ENCODE measurements around the gene PTPRG. TPM values are rescaled to one million over a fixed set of nuclear protein-coding genes. Genes with fewer than 3 reads are reported as not detected.

Gene PTPRG
- total RNA-seq, 1 donor from 2014 or later = 0.22 TPM

DNA sequence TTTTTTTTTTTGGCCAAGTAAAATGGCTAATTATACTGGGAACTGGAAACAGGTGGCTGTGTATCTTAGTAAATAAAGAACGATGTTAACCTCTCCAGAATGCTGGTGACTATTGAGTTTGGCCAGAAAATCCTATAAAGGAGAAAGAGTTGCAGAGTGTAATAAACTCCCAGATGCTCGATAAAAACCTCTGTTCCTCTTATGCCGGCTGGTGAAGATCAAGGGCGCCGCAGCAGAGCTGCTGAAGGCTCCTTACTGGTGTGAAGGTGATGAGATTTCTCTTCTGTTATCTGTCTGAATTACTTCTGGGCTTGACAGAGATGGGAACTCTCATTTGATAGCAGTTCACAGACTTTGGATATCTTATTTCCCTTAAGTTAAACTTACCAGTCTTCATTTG lies 104.6 kb downstream of the PTPRG start:
- no peak for ATAC-seq (ENCODE audit: low read depth)
- H3K36me3 Mint-ChIP-seq (ENCODE audit: low read depth) = no peaks in the 10 kb centered on the region
- peaks cover 2% of the 10 kb centered on the region for H3K4me1 Mint-ChIP-seq
- H3K27ac Mint-ChIP-seq = no peak overlapping the region
- intact Hi-C loops (cut with micrococcal nuclease) = no loop called here
- POLR2A ChIA-PET = no interaction called here
- no peak for TF ChIP-seq CTCF (IDR thresholded peaks at IDR 0.05)
- no peak for DNase-seq
- H3K4me3 Mint-ChIP-seq = no peak overlapping the region
- no peaks in the 10 kb centered on the region for H3K9me3 Mint-ChIP-seq
- CTCF ChIA-PET = no interaction called here
- H3K27me3 Mint-ChIP-seq = no peaks in the 10 kb centered on the region

DNA sequence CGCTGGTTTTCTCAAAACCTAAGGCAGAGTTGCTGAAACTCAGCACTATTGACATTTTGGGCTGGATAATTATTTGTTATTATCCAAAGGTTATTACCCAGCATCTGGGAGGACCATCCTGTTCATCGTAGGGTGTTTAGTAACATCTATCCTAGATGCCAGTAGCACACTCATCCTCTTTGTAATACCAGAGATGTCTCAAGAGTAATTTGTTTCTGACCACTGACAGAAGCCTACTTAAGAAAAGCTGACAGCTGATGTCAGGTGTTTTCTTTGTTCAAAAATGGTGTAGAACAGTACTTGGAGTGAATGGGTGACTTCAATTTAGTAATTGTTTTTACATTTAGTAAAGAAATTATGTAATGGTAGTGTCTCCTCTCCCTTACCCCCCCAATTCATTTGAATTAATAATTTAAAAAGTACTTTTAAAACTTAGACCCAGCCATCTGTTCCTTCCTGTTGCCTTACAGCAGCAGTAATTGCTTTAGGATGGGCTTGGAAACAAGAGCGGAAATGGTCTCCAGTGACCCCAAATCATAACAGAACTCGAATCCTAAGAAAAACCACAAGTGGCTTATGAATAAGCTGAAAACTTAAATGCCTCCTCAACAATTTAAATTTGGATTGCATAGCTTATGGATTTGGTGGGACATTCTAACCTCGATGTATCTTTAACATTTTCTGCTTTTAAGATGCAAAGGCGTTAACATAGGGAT lies 105.4 kb downstream of the PTPRG start:
- intact Hi-C loops (cut with micrococcal nuclease) = no loop called here
- POLR2A ChIA-PET = no interaction called here
- no peak for ATAC-seq (ENCODE audit: low read depth)
- TF ChIP-seq CTCF (IDR thresholded peaks at IDR 0.05) = no peak
- Mint-ChIP-seq H3K4me3 (no peak overlapping the region), H3K27ac (no peak overlapping the region), H3K9me3 (no peaks in the 10 kb centered on the region), H3K36me3 (ENCODE audit: low read depth) (no peaks in the 10 kb centered on the region), H3K4me1 (peaks cover 2% of the 10 kb centered on the region), H3K27me3 (no peaks in the 10 kb centered on the region)
- no peak for DNase-seq
- CTCF ChIA-PET = no interaction called here

GRCh38 chr3:61667383-61667782 lies 106.0 kb downstream of the PTPRG start:
- no peak for DNase-seq
- CTCF ChIA-PET = no interaction called here
- POLR2A ChIA-PET = no interaction called here
- no peak for ATAC-seq (ENCODE audit: low read depth)
- no peaks in the 10 kb centered on the region for H3K36me3 Mint-ChIP-seq (ENCODE audit: low read depth)
- intact Hi-C loops (cut with micrococcal nuclease) = no loop called here
- peaks cover 2% of the 10 kb centered on the region for H3K4me1 Mint-ChIP-seq
- no peaks in the 10 kb centered on the region for H3K9me3 Mint-ChIP-seq
- no peak overlapping the region for H3K27ac Mint-ChIP-seq
- no peak for TF ChIP-seq CTCF (IDR thresholded peaks at IDR 0.05)
- H3K4me3 Mint-ChIP-seq = no peak overlapping the region
- H3K27me3 Mint-ChIP-seq = no peaks in the 10 kb centered on the region

DNA sequence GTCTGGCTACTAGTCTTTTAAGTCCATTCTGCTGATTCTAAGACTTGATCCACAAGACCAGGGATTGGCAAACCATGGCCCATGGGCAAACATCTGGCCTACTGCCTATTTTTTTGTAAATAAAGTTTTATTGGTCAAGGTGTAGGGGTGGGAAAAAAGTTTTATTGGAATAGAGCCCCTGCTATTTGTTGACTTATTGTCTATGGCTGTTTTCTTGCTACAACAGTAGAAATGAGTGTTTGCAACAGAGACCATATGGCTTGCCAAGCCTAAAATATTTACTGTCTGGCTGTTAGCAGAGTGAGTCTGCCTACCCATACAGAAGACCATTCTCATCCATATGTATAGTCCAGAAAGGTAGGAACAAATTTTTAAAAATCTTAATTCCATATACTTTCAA lies 106.4 kb downstream of the PTPRG start:
- intact Hi-C loops (cut with micrococcal nuclease) = no loop called here
- H3K9me3 Mint-ChIP-seq = no peaks in the 10 kb centered on the region
- ChIA-PET CTCF (no interaction called here), POLR2A (no interaction called here)
- DNase-seq (no peak), ATAC-seq (ENCODE audit: low read depth) (no peak)
- TF ChIP-seq CTCF (IDR thresholded peaks at IDR 0.05) = no peak
- H3K27me3 Mint-ChIP-seq = no peaks in the 10 kb centered on the region
- no peak overlapping the region for H3K27ac Mint-ChIP-seq
- no peaks in the 10 kb centered on the region for H3K36me3 Mint-ChIP-seq (ENCODE audit: low read depth)
- no peak overlapping the region for H3K4me3 Mint-ChIP-seq
- peaks cover 2% of the 10 kb centered on the region for H3K4me1 Mint-ChIP-seq

DNA sequence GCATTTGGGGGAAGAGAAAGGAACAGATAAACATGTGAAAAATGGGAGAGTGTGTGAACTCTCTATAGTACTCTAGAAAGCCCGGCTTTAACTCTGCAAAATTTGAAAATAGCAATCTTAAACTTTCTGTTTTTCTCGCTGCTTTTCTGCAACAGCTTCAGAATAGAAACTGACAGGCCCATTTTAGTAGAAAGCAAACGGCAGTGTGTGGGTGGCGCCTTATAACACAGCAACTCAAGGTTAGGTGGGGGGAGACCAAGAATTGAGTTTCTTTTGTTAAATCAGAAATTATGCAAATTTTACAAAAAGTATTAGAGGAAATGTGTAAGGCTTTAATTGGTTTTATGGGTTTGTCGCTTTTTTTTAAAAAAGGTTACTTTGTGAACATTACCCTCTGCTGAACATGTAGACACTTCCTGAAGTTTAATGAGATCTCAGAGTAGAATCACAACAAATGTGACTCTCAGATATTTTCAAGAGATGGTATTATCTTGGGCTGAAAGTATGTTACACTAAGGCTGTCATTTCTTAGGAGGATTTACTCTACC lies 107.0 kb downstream of the PTPRG start:
- Mint-ChIP-seq H3K4me3 (no peak overlapping the region), H3K4me1 (peaks cover 2% of the 10 kb centered on the region), H3K36me3 (ENCODE audit: low read depth) (no peaks in the 10 kb centered on the region), H3K27me3 (no peaks in the 10 kb centered on the region), H3K9me3 (no peaks in the 10 kb centered on the region), H3K27ac (no peak overlapping the region)
- no peak for TF ChIP-seq CTCF (IDR thresholded peaks at IDR 0.05)
- DNase-seq (no peak), ATAC-seq (ENCODE audit: low read depth) (no peak)
- POLR2A ChIA-PET = no interaction called here
- intact Hi-C loops (cut with micrococcal nuclease) = no loop called here
- CTCF ChIA-PET = no interaction called here

Measured in activated B cell treated with CpG ODN at 0.5 μM for 24 hours (primary cell).